HTR-8/SVneo (cell line): ENCODE measurements around the gene STARD5.

Experiments
- DNase-seq: peaks from one replicate; pipeline ENCODE4 v3.0.0; 2011; ENCODE audit warnings: low spot score, mixed read lengths; ENCODE audit not compliant: insufficient read length
- FAIRE-seq: peaks from 2 replicates; lab custom pipeline; 2011; peaks lifted over from hg19 to GRCh38; lab: Jason Lieb, UNC

STARD5 gene

GRCh38 chr15:81315452-81316175, 8.3 kb downstream of the STARD5 start:
- no peak for FAIRE-seq
- no peak for DNase-seq

GRCh38 chr15:81314378-81314777, 9.6 kb downstream of the STARD5 start:
- no peak for DNase-seq
- FAIRE-seq, result no peak

- FAIRE-seq, result no peak
- DNase-seq, result no peak
Measured at GRCh38 chr15:81313686-81314085, 10.3 kb downstream of the STARD5 start.

- FAIRE-seq (peak; percentile 94), DNase-seq (peak; percentile 88)
Measured at GRCh38 chr15:81312790-81313543, 11.0 kb downstream of the STARD5 start.

- no peak for DNase-seq
Measured at GRCh38 chr15:81311752-81312464, 12.0 kb downstream of the STARD5 start.

GRCh38 chr15:81310480-81310879, 13.5 kb downstream of the STARD5 start:
- no peak for DNase-seq
- no peak for FAIRE-seq

More at GRCh38 chr15:81311752-81312464, 12.0 kb downstream of the STARD5 start:
- no peak for FAIRE-seq

GRCh38 chr15:81309647-81310450, 14.1 kb downstream of the STARD5 start:
- FAIRE-seq (no peak), DNase-seq (no peak)

- FAIRE-seq (no peak), DNase-seq (no peak)
Measured at GRCh38 chr15:81308260-81308659, 15.7 kb downstream of the STARD5 start.

GRCh38 chr15:81304226-81304625, 19.7 kb downstream of the STARD5 start:
- FAIRE-seq, result no peak
- no peak for DNase-seq

GRCh38 chr15:81303244-81304225, 20.4 kb downstream of the STARD5 start:
- no peak for FAIRE-seq
- no peak for DNase-seq

GRCh38 chr15:81302701-81303109, 21.2 kb downstream of the STARD5 start:
- FAIRE-seq (no peak), DNase-seq (no peak)

GRCh38 chr15:81301815-81302399, 22.0 kb downstream of the STARD5 start:
- DNase-seq (no peak), FAIRE-seq (no peak)

- DNase-seq (no peak), FAIRE-seq (no peak)
Measured at GRCh38 chr15:81301385-81301784, 22.6 kb downstream of the STARD5 start.

GRCh38 chr15:81299630-81300273, 24.2 kb downstream of the STARD5 start:
- DNase-seq, result no peak
- no peak for FAIRE-seq

GRCh38 chr15:81299156-81299555, 24.8 kb downstream of the STARD5 start:
- DNase-seq (no peak), FAIRE-seq (no peak)

- DNase-seq, result no peak
- no peak for FAIRE-seq
Measured at GRCh38 chr15:81298611-81299010, 25.3 kb downstream of the STARD5 start.

- DNase-seq (no peak), FAIRE-seq (no peak)
Measured at GRCh38 chr15:81297603-81298575, 26.1 kb downstream of the STARD5 start.
